NB4 (cell line): ENCODE measurements around the gene STX4.
A peak's percentile ranks its signal among the peaks of the same experiment; 100 is the strongest.

Experiments used
- DNase-seq: peaks from one replicate; pipeline ENCODE4 v3.0.0; 2010; ENCODE audit warnings: low read depth
- H3K4me3 ChIP-seq: one replicate; pipeline ENCODE4 v1.5.1; 2011; ENCODE audit warnings: mild to moderate bottlenecking, low read depth, low read length, moderate library complexity
- MYC ChIP-seq: IDR thresholded peaks from 2 replicates; pipeline ENCODE4 v1.6.1; 2011; ENCODE audit warnings: low read depth, low read length
- POLR2A ChIP-seq: IDR thresholded peaks from 2 replicates; pipeline ENCODE4 v1.6.1; 2011; ENCODE audit warnings: mild to moderate bottlenecking; ENCODE audit not compliant: insufficient read length; ENCODE audit errors: extremely low read depth
- TF ChIP-seq, protein P1 (sequence below): IDR thresholded peaks from 2 replicates; pipeline ENCODE4 v1.6.1; 2011; ENCODE audit warnings: low read depth, low read length
- TF ChIP-seq, protein P2 (sequence below): IDR thresholded peaks from one replicate; pipeline ENCODE4 v1.5.1; 2012; ENCODE audit warnings: low read depth, low read length

Gene STX4

DNA sequence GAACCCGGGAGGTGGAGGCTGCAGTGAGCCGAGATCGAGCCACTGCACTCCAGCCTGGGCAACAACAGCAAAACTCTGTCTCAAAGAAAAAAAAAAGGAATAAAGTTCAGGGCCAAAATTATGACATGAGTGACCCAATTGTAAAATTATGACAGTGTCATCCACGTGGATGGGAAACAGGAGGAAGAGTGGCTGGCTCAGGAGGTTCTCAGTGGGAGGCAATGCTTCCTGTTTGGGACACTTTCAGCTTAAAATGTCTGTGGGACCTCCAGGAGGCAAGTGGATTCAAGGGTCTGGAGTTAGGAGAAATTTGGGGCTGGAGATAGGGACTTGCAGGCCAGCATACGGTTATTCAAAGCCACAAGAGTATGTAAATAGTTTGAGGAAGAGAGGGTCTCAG lies 8.0 kb upstream of the STX4 start:
- TF ChIP-seq, protein P1, sequence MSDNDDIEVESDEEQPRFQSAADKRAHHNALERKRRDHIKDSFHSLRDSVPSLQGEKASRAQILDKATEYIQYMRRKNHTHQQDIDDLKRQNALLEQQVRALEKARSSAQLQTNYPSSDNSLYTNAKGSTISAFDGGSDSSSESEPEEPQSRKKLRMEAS = 0 out of 2 replicates have a peak, but pooled peaks have one; percentile 14
- TF ChIP-seq POLR2A (no peak), MYC (no peak)

DNA sequence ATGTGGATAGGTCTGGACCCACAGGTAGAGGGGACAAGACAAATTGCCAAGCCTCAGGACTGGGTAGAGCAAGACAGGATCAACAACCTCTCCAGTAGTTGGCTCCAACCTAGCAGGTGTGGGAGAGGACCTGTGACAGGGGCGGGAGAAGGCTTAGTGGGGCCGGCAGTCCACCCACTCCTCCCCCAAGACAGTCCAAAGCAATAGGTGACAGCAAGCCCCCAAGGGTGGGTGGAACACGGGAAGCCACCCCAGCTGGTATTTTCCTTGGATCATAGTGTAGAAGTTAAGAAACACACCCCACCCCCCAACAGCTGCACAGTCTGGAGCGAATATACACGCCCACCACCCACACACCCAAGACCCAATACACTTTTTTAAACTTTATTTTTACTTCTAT lies 4.1 kb upstream of the STX4 start:
- no peak overlapping the region for H3K4me3 ChIP-seq
- DNase-seq = no peak
- TF ChIP-seq, protein P2, sequence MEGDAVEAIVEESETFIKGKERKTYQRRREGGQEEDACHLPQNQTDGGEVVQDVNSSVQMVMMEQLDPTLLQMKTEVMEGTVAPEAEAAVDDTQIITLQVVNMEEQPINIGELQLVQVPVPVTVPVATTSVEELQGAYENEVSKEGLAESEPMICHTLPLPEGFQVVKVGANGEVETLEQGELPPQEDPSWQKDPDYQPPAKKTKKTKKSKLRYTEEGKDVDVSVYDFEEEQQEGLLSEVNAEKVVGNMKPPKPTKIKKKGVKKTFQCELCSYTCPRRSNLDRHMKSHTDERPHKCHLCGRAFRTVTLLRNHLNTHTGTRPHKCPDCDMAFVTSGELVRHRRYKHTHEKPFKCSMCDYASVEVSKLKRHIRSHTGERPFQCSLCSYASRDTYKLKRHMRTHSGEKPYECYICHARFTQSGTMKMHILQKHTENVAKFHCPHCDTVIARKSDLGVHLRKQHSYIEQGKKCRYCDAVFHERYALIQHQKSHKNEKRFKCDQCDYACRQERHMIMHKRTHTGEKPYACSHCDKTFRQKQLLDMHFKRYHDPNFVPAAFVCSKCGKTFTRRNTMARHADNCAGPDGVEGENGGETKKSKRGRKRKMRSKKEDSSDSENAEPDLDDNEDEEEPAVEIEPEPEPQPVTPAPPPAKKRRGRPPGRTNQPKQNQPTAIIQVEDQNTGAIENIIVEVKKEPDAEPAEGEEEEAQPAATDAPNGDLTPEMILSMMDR = no peak
- TF ChIP-seq, protein P1 = no peak
- TF ChIP-seq MYC (no peak), POLR2A (no peak)

More for the DNA sequence above, 8.0 kb upstream of the STX4 start:
- no peak for DNase-seq
- no peak overlapping the region for H3K4me3 ChIP-seq

DNA sequence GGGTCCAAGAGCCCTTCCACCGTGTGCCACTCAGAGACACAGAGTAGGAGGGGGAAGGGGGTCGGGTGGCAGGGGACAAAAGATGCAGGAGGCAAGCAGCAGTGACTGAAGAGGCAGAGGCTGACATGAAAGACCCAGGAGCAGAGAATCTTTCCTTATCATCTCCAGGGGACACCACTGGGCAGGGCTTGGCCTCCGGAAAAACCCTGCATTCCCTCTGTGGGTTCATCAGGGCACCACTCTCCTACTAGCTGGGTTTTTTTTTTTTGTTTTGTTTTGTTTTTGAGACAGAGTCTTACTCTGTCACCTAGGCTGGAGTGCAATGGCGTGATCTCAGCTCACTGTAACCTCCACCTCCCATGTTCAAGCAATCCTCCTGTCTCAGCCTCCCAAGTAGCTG lies 2.1 kb upstream of the STX4 start:
- no peak for DNase-seq
- H3K4me3 ChIP-seq = no peak overlapping the region
- TF ChIP-seq, protein P2 = no peak
- TF ChIP-seq MYC (no peak), POLR2A (no peak)
- TF ChIP-seq, protein P1 = no peak

DNA sequence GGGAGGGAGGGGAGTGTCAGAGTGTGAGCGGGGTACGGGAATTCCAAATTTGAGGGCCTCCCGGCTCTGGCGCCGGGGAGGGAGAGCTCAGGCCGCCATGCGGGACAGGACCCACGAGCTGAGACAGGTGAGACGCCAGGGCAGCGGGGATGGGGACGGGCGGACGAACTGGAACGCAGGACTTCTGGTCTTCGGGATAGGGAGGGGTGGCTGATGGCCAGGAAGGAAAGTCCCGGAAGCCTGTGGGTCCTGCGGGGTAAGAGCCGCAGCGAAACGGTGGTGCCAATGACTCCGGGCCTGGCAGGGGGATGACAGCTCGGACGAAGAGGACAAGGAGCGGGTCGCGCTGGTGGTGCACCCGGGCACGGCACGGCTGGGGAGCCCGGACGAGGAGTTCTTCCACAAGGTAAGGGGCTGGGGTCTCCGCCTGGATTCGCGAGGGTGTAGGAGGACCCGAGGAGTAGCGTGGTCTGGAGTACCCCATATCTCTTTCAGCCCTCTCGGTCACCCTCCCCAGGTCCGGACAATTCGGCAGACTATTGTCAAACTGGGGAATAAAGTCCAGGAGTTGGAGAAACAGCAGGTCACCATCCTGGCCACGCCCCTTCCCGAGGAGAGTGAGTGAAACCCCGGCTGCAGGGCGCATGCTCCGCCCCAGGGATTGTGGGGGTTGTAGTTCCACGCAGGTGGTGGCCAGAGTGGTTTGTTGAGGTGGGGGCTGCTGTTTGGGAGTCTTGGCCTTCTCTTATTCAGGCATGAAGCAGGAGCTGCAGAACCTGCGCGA lies 543 bp downstream of the STX4 start:
- H3K4me3 ChIP-seq = peak overlapping the region; percentile 87
- TF ChIP-seq, protein P1 = 0 out of 2 replicates have a peak, but pooled peaks have one; percentile 50
- TF ChIP-seq MYC (peak; percentile 46; the same call in 1 of the 2 replicates), POLR2A (peak; percentile 20)
- TF ChIP-seq, protein P2 = no peak
- peak; percentile 78 for DNase-seq

DNA sequence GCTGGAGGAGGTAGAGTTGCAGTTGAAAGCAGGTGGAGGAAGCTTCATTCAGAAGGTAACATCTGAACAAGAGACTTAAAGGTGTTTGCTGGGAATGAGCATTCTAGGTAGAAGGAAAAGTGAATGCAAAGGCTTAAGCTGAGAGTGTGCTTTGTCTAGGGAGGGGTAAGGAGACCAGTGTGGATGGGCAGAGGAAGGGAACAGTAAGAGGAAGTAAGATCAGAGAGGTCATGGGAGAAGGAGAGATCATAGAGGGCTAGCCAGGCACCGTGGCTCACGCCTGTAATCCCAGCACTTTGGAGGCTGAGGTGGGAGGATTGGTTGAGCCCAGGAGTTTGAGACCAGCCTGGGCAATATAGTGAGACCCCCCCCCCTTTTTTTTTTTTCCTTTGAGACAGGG lies 3.3 kb downstream of the STX4 start:
- TF ChIP-seq, protein P2 = no peak
- TF ChIP-seq, protein P1 = no peak
- TF ChIP-seq MYC (no peak), POLR2A (no peak)
- DNase-seq = peak; percentile 29
- no peak overlapping the region for H3K4me3 ChIP-seq

DNA sequence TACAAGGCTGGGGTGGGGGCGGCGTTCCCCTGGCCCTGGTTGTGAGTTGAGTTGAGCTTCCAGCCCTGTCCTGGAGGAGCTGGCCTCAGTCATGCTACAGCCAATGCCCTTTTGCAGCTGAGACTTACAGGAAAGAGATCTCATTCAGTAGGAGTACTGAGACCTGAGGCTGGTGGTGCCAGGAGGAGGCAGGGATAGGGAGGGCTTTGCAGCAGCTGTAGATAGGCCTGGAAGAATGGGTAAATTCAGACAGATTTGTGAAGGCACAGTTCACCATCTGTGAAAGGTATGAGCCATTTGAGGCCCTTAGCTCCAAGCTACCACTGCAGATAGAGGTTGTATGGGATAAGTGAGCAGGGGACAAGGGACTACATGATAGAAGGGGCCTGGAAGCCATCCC lies 5.6 kb downstream of the STX4 start:
- TF ChIP-seq POLR2A (no peak), MYC (no peak)
- TF ChIP-seq, protein P1 = no peak
- TF ChIP-seq, protein P2 = no peak
- no peak for DNase-seq
- H3K4me3 ChIP-seq = no peak overlapping the region
